Activated CD8-positive, alpha-beta memory T cell treated with anti-CD3 and anti-CD28 coated beads for 48 hours (primary cell): Measurements from ENCODE around the gene TEX10.
"Not testable (repeated sequence)": the region's sequence is repeated elsewhere in the genome, so short reads cannot be mapped to it uniquely, and the experiment has no call there.

Experiments used
- DNase-seq, 3 experiments: peaks; one replicate each; pipeline ENCODE4 v3.0.0-alpha.2; 2020; ENCODE audit warnings: low read depth in 2 of 3, low spot score in 2 of 3

TEX10 gene

GRCh38 chr9:100350188-100350587, 2.6 kb downstream of the TEX10 start:
- no peak for DNase-seq

- DNase-seq, result no peak
These were observed 5.9 kb downstream of the TEX10 start for GRCh38 chr9:100346836-100347235.

- no peak for DNase-seq
These were observed 10.9 kb downstream of the TEX10 start for GRCh38 chr9:100341889-100342288.

GRCh38 chr9:100340224-100340623, 12.5 kb downstream of the TEX10 start:
- DNase-seq, result no peak

- DNase-seq, result not testable (repeated sequence)
These were observed 14.0 kb downstream of the TEX10 start for GRCh38 chr9:100338736-100339135.

GRCh38 chr9:100324594-100325200, 28.0 kb downstream of the TEX10 start:
- no peak for DNase-seq

- DNase-seq, result no peak
These were observed 29.7 kb downstream of the TEX10 start for GRCh38 chr9:100322954-100323536.

- no peak for DNase-seq
These were observed 35.0 kb downstream of the TEX10 start for GRCh38 chr9:100317706-100318105.

- DNase-seq, result no peak
These were observed 37.2 kb downstream of the TEX10 start for GRCh38 chr9:100315561-100315960.

- no peak for DNase-seq
These were observed 42.8 kb downstream of the TEX10 start for GRCh38 chr9:100309992-100310391.

- DNase-seq, result no peak
These were observed 43.7 kb downstream of the TEX10 start for GRCh38 chr9:100308965-100309564.

GRCh38 chr9:100307080-100307479, 45.7 kb downstream of the TEX10 start:
- DNase-seq, result no peak

GRCh38 chr9:100306283-100306682, 46.5 kb downstream of the TEX10 start:
- no peak for DNase-seq

- no peak for DNase-seq
These were observed 49.0 kb downstream of the TEX10 start for GRCh38 chr9:100303747-100304146.

- DNase-seq, result no peak
These were observed 54.4 kb downstream of the TEX10 start for GRCh38 chr9:100298378-100298777.

GRCh38 chr9:100296407-100296806, 56.3 kb downstream of the TEX10 start:
- no peak for DNase-seq

- DNase-seq, result no peak
These were observed 57.5 kb downstream of the TEX10 start for GRCh38 chr9:100295240-100295639.

GRCh38 chr9:100294806-100295205, 57.9 kb downstream of the TEX10 start:
- no peak for DNase-seq

- no peak for DNase-seq
These were observed 58.4 kb downstream of the TEX10 start for GRCh38 chr9:100294341-100294740.

- DNase-seq, result no peak
These were observed 60.3 kb downstream of the TEX10 start for GRCh38 chr9:100292414-100292813.

- DNase-seq, result no peak
These were observed 62.0 kb downstream of the TEX10 start for GRCh38 chr9:100290714-100291113.

- no peak for DNase-seq
These were observed 65.6 kb downstream of the TEX10 start for GRCh38 chr9:100287186-100287585.

- DNase-seq, result no peak
These were observed 66.5 kb downstream of the TEX10 start for GRCh38 chr9:100286257-100286656.
